IMR-90 (cell line): ENCODE results near the gene DGKG.

ENCODE experiments used
- CTCF ChIP-seq: conservative IDR thresholded peaks from 2 replicates; pipeline ENCODE4 v1.5.1; 2012; ENCODE audit warnings: mild to moderate bottlenecking, low read depth, low read length, improper control_type of control experiment
- TF ChIP-seq, protein P1 (sequence below): fragments of 150-350 bp; IDR thresholded peaks from 2 replicates; pipeline ENCODE4 v1.6.1; 2017; ENCODE audit warnings: mild to moderate bottlenecking, antibody characterized with exemption, low read length, low read depth

GRCh38 chr3:186170516-186170915, 191.5 kb downstream of the DGKG start:
- TF ChIP-seq, protein P1, sequence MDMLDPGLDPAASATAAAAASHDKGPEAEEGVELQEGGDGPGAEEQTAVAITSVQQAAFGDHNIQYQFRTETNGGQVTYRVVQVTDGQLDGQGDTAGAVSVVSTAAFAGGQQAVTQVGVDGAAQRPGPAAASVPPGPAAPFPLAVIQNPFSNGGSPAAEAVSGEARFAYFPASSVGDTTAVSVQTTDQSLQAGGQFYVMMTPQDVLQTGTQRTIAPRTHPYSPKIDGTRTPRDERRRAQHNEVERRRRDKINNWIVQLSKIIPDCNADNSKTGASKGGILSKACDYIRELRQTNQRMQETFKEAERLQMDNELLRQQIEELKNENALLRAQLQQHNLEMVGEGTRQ = no peak
- no peak for TF ChIP-seq CTCF
